NCI-H524 (cell line): ENCODE measurements around the gene ZNF423.

Source experiments
- DNase-seq, 2 experiments: peaks; one replicate each; lab custom pipeline; 2025; lab: John Stamatoyannopoulos, UW

ZNF423 gene

GRCh38 chr16:49849037-49849753 is 6.7 kb downstream of the ZNF423 start:
- DNase-seq = no peak

GRCh38 chr16:49848530-49848929 is 7.4 kb downstream of the ZNF423 start:
- DNase-seq = no peak

- no peak for DNase-seq
Measured at GRCh38 chr16:49846800-49847199, 9.1 kb downstream of the ZNF423 start.

- no peak for DNase-seq
Measured at GRCh38 chr16:49844359-49844758, 11.6 kb downstream of the ZNF423 start.

GRCh38 chr16:49843758-49844157 is 12.2 kb downstream of the ZNF423 start:
- DNase-seq = no peak

- no peak for DNase-seq
Measured at GRCh38 chr16:49842972-49843371, 12.9 kb downstream of the ZNF423 start.

- DNase-seq = peak in 1 of 2 experiments; percentile 31
Measured at GRCh38 chr16:49839017-49839825, 16.7 kb downstream of the ZNF423 start.

- DNase-seq = no peak
Measured at GRCh38 chr16:49838441-49839016, 17.4 kb downstream of the ZNF423 start.

GRCh38 chr16:49837688-49838410 is 18.1 kb downstream of the ZNF423 start:
- no peak for DNase-seq

- DNase-seq = no peak
Measured at GRCh38 chr16:49836668-49837067, 19.2 kb downstream of the ZNF423 start.

GRCh38 chr16:49836218-49836617 is 19.7 kb downstream of the ZNF423 start:
- no peak for DNase-seq

GRCh38 chr16:49835161-49835777 is 20.6 kb downstream of the ZNF423 start:
- peak in 1 of 2 experiments; percentile 42 for DNase-seq

- DNase-seq = peak; percentile 92 to 94
Measured at GRCh38 chr16:49834531-49835151, 21.3 kb downstream of the ZNF423 start.

- no peak for DNase-seq
Measured at GRCh38 chr16:49833796-49834530, 21.9 kb downstream of the ZNF423 start.

GRCh38 chr16:49833085-49833484 is 22.8 kb downstream of the ZNF423 start:
- no peak for DNase-seq

- DNase-seq = no peak
Measured at GRCh38 chr16:49832177-49832576, 23.7 kb downstream of the ZNF423 start.

GRCh38 chr16:49830873-49831272 is 25.0 kb downstream of the ZNF423 start:
- no peak for DNase-seq

GRCh38 chr16:49828533-49829267 is 27.2 kb downstream of the ZNF423 start:
- no peak for DNase-seq

- no peak for DNase-seq
Measured at GRCh38 chr16:49827805-49828438, 28.0 kb downstream of the ZNF423 start.
